NK-92 (cell line): ENCODE measurements around the gene ANTXR1.
"Not testable (repeated sequence)": the region's sequence is repeated elsewhere in the genome, so short reads cannot be mapped to it uniquely, and the experiment has no call there.

Source experiments
- DNase-seq: peaks from one replicate; lab custom pipeline; 2025; ENCODE audit not compliant: unreplicated experiment; lab: John Stamatoyannopoulos, UW

The ANTXR1 gene

DNA sequence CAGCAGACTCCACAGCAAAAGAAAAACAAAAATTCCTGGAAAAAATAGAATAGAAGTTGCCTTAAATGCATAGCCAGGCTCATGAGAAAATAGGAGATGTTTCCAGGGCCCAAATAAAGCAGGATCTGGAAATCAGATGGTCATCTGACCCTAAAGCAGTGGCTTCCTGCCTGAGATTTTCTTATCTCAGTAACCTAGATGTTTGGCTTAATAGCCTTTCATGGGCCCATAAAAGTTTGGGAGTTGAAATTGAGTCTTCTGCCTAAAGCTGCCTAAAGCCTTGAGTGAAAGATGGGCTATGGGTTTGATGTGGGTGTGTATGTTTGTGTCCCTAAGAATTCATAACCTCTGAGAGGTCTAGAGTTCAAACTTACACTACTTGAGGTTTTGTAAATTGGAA, 149.1 kb downstream of the ANTXR1 start:
- no peak for DNase-seq

DNA sequence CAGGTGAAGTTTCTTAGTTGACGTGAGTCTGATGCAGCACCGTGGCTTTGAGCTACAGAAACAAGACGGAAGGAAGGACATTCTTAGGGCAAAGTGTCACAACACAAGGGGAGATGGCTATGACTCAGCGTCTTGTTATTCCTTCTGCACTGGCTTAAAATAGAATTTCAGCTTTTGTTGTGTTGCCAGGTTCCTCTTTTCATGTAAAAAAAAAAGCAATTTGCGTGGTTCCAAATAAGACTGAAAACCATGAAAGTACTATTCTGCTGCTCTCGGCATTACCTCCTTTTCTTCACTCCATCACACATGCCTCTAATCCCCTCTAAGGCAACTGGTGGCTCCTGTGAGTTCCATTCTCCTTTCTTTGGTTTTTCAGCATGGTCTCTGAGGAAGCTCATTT, 150.1 kb downstream of the ANTXR1 start:
- DNase-seq = no peak

DNA sequence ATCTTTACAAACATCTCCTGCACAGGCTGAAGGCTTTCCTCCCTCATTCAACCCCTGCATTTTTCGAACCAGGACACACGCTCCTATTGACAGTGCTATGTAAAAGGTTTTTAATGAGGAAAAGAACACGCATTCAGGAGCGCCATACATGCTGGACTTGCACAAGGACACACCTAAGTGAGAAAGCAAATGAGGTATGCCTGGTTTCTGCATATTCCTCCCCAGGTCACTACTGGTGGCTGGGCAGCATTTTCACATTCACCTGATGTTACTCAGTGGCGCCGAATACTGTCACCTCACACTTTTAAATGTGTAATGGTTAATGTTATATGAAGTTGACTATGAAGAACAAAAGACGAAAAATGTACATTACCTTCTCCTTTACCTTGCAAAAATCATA, 150.6 kb downstream of the ANTXR1 start:
- DNase-seq = no peak

DNA sequence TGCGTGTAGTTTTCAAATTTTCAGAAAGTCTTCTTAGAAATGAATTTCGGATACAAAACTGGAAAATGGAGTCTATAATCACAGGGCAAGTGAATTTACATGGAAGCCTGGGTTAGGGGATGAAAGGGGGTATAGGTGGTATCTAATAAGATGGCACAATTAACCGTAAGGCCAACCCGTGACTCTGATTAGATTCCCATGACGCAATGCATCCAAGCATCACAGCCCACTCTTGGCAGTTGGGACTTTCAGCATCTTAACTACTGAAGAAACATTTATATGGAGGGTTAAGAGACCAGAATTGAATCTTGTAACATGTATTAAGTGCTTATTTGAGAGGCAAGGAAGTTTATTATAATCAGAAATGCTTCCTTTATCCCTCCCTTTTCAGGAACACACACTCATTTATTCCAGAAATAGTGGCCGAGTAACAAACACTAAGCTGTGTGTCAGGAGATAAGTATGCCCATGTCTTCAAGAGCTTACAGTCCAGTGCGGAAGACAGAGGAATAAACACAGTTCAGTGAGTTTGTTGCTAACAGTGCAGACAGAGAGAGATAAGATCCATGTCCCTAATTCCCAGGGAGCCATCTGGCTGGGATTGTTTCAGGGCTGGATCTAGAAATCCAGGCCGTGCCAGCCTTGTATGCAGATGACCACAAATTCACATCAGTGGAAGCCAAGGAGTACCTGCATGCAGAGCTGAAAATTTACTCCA, 151.2 kb downstream of the ANTXR1 start:
- no peak for DNase-seq

DNA sequence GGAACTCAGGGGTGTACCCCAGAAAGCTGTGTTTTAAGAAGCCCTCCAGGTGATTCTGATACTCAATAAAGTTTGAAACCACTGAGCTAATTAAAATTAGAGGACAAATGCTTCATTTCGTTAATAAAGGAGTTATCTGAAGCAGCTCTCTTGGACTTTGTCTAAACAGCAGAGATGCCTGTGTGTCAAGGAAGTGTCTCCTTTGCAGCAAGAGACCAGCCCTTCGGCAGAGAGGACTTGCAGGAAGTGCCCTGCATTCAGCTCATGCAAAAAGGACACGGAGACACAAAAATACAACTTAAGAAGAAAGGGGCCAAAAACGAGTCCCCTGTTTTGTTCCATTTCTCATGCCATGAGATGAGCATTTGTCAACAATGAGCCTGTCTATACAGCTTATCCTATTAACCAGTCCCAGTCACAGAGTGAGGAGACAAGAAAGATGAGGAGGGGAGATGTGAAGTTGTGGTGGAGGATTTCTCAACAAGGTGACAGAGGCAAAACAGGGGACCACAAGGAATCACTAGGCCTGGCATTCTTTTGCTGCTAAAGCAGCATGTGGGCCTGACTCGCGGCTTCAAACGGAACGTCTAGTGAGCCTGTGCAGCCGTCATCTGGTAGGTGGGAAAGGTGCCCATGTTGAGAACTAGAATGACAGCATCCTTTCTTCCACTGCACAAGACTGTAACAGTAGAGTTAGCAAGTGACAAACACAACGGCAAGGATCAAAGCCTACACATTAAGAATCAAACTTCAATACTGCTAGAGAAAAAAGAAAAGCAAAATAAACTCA, 152.3 kb downstream of the ANTXR1 start:
- no peak for DNase-seq

DNA sequence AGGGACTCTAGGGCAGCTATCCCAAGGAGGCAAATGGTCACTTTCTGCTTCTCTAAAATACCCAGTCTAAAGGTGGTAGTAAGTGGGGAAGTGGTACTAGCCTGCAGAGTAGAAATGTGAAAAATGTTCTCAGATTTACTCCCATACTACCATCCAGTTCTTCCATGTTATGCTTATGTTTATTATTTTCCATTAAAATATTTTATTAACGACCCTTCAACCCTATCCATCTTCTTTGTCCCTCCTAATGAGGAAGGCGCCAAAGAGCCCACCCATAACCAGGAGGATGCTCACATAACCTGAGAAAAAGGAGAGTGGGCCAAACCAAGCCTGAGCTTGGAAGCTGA, 153.5 kb downstream of the ANTXR1 start:
- DNase-seq = no peak

DNA sequence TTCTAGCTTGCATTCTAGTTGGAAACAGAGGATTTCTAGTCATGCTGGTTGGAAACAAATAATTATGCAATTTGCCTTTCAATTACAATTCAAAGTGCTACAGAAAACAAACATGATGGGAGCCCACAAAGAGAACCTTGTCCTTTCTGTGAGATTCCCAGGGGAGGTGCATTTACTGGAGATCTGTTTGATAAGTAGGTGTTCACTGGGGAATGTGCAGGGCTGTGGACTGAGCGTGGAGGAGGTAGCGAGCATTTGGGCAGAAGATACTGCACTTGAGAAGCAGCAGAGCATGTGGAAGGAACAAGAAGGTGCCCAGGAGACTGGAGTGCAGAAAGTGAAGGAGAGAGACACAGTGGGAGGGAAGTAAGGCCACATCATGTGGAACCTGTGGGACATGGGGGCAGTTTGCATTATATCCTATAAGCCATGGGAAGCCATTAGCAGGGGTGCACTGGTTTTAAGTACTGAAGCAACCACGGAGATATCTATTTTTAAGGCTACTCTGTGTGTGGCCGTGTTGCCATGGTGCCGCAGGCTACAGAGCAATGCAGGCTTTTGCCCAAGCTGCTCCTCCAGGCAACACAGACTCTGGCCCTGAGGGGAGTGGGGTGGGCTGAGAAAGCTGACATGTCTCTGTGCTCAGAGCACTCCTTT, 154.0 kb downstream of the ANTXR1 start:
- DNase-seq = no peak

DNA sequence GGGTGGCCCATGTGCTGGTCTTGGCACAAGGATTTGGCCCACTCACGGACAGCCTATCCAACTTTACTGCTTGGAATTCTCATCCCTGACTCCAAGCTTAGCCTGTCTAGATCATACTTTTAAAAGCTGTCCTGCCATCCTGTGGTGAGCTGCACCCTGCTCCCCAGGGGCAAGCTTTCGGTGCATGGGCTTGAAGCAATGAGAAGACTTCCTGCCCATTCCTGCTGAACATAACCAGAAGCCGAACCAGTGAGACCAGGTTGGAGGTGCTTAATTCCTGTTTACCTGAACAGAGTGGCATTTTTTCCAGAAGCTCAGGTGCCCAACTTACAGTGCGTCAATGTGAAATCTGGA, 154.5 kb downstream of the ANTXR1 start:
- no peak for DNase-seq

DNA sequence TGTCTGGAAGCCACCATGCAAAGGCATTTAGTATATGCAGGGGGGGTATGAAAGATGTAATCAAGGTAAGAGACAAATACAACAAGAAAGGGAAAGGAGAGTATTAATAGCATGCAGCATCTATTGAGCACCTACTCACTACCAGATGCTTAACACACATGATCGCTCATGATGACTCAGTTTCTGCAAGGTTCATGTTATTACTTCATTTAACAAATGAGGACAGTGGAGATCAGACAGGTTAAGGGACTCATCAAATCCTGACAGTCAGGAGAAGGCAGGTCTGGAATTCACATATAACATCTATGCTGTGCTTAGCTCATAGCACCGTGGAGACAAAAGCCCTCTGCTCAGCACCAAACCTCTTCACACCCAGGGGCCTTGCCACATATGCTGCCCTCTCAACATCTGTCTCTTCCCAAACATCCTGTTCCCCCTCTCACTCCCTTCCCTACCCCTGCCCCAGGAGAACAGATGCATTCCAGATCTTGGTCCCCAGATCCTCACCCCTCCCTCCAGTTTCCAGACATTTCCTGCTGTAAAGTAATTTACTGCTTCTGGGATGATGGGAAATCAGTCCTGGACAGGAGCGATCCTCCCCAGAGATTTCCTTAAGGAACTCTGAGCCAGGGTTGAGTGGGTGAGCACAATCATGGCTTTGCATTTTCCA, 155.3 kb downstream of the ANTXR1 start:
- DNase-seq = no peak

DNA sequence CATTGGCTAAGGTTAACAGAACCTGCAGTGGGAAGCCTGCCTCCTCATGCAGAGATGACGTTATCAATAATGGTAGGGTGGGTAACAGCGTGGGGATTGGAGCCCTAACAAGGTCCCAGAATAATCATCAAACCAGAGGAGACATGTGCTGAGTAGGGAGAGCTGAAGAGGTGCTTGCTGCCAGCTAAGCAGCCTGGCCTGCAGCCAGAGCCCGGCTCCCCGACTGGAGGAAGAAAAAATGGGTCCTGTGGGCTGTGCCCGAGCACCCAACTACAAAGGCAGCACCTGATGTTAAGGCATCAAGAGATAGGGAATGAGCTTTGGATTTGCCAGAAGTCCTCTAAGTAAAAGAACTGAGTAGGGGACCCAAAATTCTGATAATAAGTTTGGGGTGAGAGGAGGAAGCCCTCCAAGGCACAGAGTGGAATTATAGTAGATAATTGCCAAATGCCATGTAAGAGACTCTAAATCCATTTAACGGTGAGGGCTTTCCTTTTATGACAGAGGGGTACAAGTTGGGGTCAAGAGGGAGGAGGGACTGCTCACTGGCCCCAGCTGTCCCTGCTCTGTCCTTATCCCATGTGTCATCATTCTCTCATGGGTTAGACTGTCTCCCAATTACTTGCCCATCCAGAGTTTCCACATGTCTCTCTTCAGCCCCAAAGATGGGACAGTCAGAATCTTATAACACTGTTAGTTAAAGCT, 156.1 kb downstream of the ANTXR1 start:
- no peak for DNase-seq

DNA sequence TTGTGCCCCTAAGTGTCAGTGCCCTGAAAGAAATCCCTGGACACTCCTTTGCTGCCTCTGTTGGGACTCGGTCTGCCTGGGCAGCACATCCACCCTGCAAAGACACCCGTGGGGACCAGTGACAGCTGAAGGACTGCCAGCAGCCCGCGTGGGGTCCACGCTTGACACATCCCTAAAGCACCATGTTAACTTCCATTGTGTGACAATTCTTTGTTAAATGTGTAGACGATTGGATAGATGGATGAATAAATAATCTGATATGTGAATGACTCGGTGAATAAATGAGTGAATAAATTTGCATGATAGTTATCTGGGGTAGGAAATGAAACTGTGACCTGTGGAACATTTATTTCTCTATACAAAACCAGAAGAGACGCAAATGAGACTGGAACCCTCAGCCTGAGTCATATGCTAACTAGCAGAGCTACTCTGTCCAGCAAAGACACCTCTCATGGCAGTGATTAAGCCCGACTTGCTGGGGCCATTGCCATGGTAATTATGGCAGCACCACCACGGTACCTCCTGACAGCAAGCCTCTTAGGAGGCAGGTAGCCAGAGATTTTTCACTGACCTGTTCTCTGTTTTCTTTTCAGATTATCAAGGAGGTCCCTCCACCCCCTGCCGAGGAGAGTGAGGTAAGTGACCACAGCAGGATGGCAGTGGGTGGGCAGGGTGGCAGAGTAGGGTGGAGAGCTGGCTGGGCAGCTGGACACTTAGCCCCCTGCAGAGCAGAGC, 156.8 kb downstream of the ANTXR1 start:
- DNase-seq = no peak

DNA sequence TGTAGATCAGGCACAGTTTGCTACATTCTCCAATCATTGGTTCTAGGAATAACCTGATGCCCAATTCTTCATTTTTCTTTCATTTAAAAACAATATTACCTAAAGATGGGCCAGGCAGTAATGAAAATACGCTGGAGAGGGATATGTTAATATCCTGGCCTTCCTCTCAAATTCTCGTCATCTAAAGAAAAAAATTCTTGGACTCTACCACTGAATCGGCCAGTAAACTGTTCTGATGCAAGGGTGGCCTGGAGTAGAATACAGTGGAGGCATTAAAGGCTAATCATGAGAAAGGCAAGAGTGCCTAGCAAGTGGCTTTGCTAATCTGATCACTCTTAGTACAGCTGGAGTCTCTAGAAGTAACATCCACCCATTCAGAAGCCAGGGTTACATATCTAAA, 157.7 kb downstream of the ANTXR1 start:
- DNase-seq = no peak

DNA sequence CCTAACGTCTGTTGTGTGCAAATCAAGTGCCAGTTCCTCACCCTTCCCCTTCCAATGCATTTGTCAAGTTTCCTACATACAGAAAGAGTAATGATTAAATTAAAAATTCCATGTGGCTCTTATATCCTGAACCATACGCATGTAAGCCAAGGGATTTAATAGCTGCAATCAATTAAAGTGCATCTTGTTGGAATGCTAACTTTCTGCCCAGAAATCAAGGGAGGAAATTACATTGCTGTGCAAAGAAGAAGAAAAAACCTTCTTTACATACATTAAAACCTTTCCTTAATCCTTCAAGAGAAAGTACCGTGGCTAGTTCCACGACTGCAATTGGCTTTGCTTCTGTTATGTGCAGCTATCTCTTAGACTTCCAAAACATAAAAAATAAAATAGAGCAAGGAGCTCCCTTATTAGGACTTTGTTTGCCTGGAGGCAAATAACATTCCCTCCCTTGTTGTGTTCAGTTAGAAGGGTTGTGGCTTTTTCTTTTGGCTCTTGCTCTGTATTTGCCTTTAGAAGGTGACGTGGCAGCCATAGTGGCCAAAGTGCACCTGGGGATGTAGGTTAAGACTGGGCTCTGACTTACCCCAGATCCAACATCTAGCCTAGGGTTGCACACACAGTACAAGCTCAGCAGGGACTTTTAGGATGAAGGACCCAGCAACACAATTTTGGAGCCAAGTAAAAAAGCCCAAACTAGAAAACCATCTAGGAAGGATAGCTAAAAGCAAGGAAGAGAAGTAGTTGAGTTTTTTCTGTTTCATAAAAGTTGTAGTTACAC, 158.3 kb downstream of the ANTXR1 start:
- no peak for DNase-seq

DNA sequence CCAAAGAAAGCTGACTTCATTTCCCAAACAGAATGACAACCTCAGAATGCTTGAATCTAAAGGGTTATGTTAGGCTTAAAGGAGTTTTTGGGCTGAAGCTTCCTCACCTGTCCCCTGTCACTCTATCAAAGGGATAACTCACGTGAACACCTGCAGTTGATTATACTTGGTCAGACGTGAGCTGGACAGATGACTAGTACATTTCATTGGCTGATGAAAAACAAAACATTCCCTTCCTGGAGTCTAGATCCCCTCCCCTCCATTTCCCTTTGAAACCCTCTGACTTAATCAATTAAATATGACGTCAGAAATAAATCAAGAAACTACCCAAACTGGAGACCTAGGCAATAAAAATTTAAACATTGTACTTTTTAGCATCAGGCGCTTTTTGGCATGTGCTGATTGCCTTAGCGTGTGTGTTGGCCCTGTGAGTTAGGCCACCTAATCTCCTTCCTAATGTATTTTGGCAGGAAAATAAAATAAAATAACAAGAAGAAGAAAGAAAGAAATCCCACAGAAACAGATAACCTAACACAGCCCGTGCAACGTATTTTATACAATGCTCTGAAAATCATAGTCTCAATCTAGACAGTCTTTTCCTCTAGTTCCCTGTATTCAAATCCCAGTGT, 159.0 kb downstream of the ANTXR1 start:
- DNase-seq = no peak

DNA sequence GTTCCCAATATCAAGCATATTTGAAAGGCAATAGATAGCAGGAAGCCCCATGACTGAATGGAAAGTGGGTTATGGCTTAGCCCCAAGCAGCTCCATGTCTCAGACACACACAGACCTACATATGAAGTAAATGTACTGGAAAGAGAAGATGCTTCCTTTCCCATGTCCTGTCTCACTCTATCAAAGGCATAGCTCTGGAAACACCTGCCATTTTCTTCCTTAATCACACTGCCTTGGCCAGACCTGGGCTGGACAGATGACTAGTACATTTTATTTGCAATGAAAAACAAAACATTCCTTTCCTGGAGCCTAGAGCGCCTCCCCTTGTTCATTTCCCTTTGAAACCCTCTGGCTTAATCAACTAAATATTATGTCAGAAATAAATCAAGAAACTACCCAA, 160.7 kb downstream of the ANTXR1 start:
- no peak for DNase-seq

DNA sequence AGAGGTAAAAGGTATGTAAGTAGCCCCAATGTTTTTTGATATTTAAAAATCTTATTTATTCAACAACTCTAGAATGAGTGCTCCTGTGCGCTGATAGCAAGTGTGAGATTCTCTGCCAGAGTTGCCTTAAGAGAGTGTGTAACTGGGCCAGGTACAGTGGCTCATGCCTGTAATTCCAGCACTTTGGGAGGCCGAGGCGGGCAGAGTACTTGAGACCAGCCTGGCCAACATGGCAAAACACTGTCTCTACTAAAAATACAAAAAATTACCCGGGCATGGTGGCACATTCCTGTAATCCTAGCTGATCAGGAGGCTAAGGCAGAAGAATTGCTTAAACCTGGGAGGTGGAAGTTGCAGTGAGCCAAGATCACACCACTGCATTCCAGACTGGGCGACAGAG, 161.2 kb downstream of the ANTXR1 start:
- not testable (repeated sequence) for DNase-seq

DNA sequence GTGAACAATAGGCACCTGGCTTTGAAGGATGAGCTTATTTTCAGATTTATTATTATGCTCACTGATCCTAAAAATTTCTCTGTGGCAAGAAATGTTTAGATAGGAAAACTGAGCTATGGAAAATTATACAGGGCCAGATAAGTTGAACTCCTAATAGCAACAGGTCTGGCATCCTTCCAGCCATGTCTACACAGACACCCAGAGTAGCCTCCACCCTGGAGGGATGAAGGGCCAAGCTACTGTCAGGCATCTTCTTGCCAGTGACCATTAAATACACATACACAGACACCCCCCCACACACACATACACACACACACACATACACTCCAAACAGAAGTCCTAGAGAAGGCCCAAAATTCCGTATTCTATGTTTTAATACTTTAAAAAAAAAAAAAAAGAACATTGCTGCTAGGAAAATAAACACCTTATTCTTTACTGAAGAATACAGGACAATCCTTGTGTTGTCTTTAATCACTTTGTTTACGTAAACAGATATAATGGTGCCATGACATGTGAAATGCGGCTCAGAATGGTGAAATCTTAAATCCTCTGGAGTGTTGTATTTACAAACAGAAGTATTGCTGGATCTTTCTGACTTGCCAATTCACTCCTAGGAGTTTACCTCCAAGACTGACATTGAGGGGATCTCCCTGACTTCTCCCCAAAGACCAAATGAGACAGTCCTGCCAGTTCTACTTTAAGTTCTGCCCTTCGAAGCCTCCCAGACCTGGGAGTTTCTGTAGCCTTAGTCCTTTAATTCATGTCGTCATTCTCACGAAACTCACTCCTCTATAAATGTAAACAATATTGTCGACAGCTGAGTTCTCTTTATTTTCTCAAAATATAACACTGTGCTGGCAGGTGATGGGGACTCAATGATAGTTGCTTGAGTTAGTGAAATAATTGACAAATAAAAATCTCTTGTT, 163.1 kb downstream of the ANTXR1 start:
- no peak for DNase-seq

DNA sequence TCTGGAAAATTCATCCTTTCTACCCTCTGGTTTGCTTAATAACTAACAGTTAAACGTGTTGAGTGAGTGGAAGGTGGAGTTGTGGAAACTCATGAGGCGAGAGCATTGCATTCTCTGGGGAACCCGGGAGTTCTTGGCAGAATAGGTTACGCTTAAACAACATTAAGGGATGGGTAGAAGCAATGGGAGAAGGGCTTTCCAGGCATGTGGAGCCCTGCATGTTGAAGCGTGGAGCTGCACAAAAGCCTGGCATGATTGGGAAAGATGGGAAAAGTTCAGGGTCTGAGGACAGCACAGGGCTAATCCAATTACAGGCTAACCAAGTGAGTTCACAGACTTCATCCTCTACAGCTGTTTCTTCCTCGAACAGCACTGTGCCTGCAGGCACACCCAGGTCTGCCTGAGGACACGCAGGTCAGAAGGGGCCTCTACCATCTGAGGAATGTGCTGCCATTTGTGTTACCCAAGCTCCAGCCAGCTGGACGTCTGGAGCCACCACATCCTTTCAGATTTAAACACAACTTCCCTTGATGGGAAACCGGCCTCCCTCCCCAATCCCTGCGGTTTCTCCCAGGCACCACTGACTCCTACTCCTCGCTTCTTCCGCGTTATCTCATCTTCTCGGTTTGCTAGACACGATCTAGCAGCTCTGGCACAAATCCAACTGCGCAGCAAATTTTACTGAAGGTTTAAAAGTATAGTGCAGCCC, 164.2 kb downstream of the ANTXR1 start:
- DNase-seq = no peak
